Loucy (cell line): ENCODE results near the gene MEPCE.

Source experiments
- EZH2phosphoT487 ChIP-seq: fragments of 200-600 bp; IDR thresholded peaks from 2 replicates; pipeline ENCODE4 v1.6.1; 2018; ENCODE audit warnings: antibody characterized with exemption, mild to moderate bottlenecking, moderate library complexity, borderline replicate concordance
- TF ChIP-seq, protein P1 (sequence below): fragments of 200-600 bp; sonication (generic); conservative IDR thresholded peaks from 2 replicates; pipeline ENCODE4 v1.5.1; 2014; ENCODE audit warnings: mild to moderate bottlenecking, antibody characterized with exemption, low read length

DNA sequence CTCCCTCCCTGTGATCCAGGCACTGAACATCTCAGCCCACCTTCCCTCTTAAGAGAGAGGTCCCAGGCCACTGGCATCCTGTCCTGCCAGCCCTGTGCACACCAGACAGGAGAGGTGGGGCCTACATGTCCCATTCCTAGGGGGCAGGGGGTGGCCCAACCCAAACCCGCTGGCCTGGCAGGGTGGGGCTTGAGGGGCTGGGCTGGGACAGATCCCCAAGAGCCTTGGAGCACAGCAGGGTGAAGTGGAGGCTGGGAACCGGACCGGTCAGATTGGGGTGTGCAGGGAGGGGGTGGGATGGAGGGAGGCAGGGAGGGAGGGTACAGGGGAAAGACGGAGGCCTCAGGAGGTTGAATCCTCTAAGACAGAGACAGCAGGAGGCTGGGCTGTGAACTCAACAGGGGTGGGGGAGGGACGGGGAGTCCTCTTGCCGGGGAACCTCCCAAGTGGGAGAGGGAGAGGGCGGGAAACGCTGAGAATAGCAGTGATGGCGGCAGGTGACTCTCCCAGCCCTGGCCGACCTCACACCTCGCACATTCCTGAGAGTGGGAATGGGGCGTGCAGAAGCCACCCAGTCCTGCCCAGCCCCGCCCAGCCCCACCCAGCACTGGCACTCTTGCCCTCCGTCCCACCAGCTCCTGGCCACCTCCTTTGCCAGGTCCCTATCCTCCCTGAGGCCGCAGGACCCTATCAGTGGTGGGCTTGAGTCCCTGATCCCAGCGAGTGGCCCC, 42.7 kb downstream of the MEPCE start:
- TF ChIP-seq, protein P1, sequence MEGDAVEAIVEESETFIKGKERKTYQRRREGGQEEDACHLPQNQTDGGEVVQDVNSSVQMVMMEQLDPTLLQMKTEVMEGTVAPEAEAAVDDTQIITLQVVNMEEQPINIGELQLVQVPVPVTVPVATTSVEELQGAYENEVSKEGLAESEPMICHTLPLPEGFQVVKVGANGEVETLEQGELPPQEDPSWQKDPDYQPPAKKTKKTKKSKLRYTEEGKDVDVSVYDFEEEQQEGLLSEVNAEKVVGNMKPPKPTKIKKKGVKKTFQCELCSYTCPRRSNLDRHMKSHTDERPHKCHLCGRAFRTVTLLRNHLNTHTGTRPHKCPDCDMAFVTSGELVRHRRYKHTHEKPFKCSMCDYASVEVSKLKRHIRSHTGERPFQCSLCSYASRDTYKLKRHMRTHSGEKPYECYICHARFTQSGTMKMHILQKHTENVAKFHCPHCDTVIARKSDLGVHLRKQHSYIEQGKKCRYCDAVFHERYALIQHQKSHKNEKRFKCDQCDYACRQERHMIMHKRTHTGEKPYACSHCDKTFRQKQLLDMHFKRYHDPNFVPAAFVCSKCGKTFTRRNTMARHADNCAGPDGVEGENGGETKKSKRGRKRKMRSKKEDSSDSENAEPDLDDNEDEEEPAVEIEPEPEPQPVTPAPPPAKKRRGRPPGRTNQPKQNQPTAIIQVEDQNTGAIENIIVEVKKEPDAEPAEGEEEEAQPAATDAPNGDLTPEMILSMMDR: no peak
- no peak for TF ChIP-seq EZH2phosphoT487
